Suprapubic skin (tissue), 3 donors: ENCODE measurements around the gene C2CD5.

Experiments
- CTCF ChIP-seq, 2 donors: fragments of 200-600 bp in 1 of 2; fragments of 450-650 bp in 1 of 2; sonication (generic) in 1 of 2; IDR thresholded peaks; one replicate each; pipeline ENCODE4 v1.5.1; 2016 to 2019; ENCODE audit warnings: antibody characterized with exemption in 2 of 2, mild to moderate bottlenecking in 1 of 2, moderate library complexity in 1 of 2
- POLR2A ChIP-seq, 2 donors: fragments of 450-650 bp; IDR thresholded peaks; one replicate each; pipeline ENCODE4 v1.6.1; 2017; ENCODE audit warnings: antibody characterized with exemption in 2 of 2, mild to moderate bottlenecking in 2 of 2, moderate library complexity in 2 of 2

GRCh38 chr12:22407397-22407796 lies 136.9 kb downstream of the C2CD5 start:
- TF ChIP-seq CTCF (IDR thresholded peaks at IDR 0.05) (no peak), POLR2A (IDR thresholded peaks at IDR 0.05) (no peak)
